HepG2 (cell line): ENCODE measurements around the gene SWSAP1.
"Not testable (repeated sequence)": the region's sequence is repeated elsewhere in the genome, so short reads cannot be mapped to it uniquely, and the experiment has no call there.

ENCODE experiments used
- FOXA1 ChIP-seq, 2 experiments: fragments of 450-650 bp in 1 of 2; sonication (generic) in 1 of 2; formaldehyde crosslinking in 1 of 2; IDR thresholded peaks; 2 replicates each; pipeline versions ENCODE4 v1.4.0 to v1.6.1; 2016 to 2020; ENCODE audit warnings: missing genetic modification reagents in 1 of 2
- GPN1 ChIP-seq: sonication (generic); formaldehyde crosslinking; IDR thresholded peaks from 2 replicates; pipeline ENCODE4 v1.5.1; 2020; ENCODE audit warnings: missing genetic modification reagents, borderline replicate concordance
- KLF15 ChIP-seq: sonication (generic); formaldehyde crosslinking; IDR thresholded peaks from 2 replicates; pipeline ENCODE4 v1.8.1; 2023; ENCODE audit warnings: borderline replicate concordance, mild to moderate bottlenecking, inconsistent platforms, missing genetic modification reagents, mixed read lengths
- PHF8 ChIP-seq: sonication (generic); formaldehyde crosslinking; IDR thresholded peaks from 2 replicates; pipeline ENCODE4 v1.5.0; 2020; ENCODE audit warnings: missing genetic modification reagents
- SMYD3 ChIP-seq: sonication (generic); formaldehyde crosslinking; IDR thresholded peaks from 2 replicates; pipeline ENCODE4 v1.8.1; 2023; ENCODE audit warnings: mild to moderate bottlenecking, missing genetic modification reagents
- ZKSCAN1 ChIP-seq: fragments of 150-350 bp; IDR thresholded peaks from 2 replicates; pipeline ENCODE4 v1.6.1; 2014; ENCODE audit warnings: low read length

DNA sequence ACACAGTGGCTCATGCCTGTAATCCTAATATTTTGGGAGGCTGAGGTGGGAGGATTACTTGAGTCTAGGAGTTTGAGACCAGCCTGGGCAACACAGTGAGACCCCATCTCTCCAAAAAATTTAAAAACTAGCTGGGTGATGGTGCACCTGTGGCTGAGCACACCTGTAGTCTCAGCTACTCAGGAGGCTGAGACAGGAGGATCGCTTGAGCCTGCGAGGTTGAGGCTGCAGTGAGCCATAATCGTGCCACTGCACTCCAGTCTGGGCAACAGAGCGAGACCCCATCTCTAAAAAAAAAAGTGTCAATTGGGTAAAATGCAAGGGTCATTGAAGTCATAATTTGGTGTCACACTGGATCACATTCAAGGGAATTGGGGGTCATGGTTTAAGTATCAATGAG lies 20.4 kb upstream of the SWSAP1 start:
- not testable (repeated sequence) for TF ChIP-seq PHF8 (CRISPR knock-in tag); SMYD3 (CRISPR knock-in tag); FOXA1 (IDR thresholded peaks at IDR 0.05); FOXA1 (CRISPR knock-in tag; IDR thresholded peaks at IDR 0.05); ZKSCAN1; KLF15 (CRISPR knock-in tag); GPN1
